G401.6 (cell line): Measurements from ENCODE around the gene CACNG5.

Source experiments
- FAIRE-seq: peaks from 2 replicates; lab custom pipeline; 2012; peaks lifted over from hg19 to GRCh38; lab: Jason Lieb, UNC

The CACNG5 gene

GRCh38 chr17:66826856-66827255, 8.1 kb upstream of the CACNG5 start:
- FAIRE-seq = no peak

- FAIRE-seq = no peak
Observed at GRCh38 chr17:66829386-66829864, 5.5 kb upstream of the CACNG5 start.

GRCh38 chr17:66829883-66830282, 5.0 kb upstream of the CACNG5 start:
- FAIRE-seq = no peak

GRCh38 chr17:66830451-66830850, 4.5 kb upstream of the CACNG5 start:
- FAIRE-seq = no peak

DNA sequence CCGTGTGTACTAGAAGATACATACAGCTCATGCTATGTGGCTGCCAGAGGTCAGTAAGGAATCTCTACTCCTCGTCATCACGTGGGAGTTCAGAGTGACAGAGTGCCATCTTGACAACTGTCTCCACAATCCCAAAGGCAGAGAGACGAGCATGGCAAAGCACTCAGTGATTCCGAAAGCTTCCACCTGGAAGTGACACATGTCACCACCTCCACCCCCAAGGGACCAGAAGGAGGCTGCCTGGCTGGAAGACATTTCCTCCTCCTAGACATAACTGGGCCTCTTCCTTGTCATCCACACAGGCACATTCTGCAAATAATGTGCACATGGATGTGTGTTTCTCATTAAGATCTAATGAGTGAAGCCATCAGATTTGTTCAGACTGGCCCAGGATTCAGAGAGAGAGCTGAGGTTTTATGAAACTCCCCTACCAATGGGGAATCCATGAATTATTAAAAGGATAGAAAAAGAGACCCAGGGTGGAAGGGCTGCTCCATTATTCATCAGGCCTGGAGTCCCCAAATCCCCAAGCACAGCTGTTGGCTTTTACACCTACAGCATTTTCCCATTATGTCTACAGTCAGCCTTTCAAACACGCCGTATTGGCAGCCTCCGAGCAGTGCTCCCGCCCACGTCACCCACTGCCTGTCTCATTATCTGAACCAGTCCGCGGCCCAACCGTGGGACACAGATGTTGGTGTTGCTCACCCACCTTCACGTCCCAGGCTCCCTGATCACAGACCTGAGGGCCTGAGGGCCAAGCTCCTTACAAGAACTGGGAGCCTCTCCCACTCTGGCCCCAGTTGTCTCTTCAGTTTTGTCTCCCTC, 3.3 kb upstream of the CACNG5 start:
- no peak for FAIRE-seq

DNA sequence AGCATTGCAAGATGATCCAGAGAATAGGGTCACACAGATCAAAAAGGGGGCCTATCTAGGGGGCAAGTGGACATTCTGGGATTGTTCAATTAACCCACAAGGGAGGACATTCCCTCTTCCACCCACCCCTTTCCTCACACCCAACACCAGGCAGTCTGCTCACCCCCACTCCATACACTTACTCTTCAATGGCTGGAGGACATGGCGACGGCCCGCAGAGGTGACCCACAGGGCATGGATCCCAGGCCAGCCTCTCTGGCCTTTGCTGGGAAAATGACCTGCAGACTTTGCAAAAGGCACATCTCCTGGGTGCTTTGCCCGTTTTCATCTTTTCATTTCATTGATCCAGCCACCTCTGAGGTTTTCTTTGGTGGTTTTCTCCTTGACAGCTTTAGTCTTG, 1.7 kb upstream of the CACNG5 start:
- no peak for FAIRE-seq

DNA sequence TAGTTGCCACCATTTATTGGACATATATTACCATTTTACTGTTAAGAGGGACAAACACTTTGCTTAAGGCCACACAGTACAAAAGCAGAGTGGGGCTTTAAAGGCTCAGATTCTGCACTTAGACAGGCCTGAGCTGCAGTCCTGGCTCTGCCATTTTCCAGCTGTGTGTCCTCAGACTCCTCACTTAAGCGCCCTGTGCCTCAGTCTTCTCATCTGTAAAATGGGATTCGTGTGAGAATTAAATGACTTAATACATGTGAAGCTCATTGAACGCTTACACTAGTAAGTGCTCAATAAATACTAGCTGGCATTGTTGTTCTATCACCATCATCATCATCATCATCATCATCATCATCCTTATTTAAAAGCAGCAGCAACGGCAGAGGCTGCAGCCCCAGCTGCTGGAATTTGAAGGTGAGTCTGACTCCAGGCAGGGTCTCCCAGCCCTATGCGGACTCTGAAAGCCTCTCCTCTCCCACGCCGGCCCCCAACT, 445 bp upstream of the CACNG5 start:
- FAIRE-seq = no peak

DNA sequence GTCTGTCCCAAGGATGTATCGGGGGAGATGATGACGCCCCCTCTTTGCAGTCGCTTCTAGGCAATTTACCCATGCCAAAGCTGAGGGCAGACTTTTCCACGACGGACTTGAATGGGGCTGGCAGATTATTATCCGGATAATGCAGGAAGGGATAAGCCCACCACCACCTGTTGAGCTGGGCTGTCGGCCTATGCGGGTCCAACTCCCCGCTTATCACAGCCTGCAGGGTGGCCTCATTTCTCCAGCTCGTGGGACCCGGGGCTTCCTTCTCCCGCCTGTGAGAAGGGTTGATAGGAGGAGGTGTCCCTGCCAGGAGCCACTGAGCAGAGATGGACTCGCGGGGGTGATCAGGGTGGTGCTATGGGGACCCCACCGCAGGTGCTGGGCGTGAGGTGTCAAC, 559 bp downstream of the CACNG5 start:
- no peak for FAIRE-seq

- no peak for FAIRE-seq
Observed at GRCh38 chr17:66836063-66837005, 1.4 kb downstream of the CACNG5 start.

DNA sequence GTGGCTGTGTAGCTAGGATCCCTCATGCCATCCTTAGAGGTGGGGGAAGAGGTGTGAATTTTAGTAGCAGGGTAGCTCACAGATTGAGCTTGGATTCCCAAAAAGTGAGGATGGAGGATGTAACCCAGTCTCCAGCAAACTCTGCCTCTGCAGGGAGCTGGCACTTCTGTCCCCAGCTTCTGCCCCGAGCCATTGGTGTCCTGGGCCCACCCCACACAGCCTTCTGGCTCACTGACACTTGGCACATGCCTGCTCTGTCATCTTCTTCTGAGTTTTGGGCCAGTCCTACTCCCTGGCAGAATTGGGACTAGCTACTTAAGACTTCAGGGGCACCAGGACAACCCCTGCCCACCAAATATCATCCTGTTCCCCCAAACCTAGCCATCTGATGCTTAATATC, 2.3 kb downstream of the CACNG5 start:
- FAIRE-seq = no peak

DNA sequence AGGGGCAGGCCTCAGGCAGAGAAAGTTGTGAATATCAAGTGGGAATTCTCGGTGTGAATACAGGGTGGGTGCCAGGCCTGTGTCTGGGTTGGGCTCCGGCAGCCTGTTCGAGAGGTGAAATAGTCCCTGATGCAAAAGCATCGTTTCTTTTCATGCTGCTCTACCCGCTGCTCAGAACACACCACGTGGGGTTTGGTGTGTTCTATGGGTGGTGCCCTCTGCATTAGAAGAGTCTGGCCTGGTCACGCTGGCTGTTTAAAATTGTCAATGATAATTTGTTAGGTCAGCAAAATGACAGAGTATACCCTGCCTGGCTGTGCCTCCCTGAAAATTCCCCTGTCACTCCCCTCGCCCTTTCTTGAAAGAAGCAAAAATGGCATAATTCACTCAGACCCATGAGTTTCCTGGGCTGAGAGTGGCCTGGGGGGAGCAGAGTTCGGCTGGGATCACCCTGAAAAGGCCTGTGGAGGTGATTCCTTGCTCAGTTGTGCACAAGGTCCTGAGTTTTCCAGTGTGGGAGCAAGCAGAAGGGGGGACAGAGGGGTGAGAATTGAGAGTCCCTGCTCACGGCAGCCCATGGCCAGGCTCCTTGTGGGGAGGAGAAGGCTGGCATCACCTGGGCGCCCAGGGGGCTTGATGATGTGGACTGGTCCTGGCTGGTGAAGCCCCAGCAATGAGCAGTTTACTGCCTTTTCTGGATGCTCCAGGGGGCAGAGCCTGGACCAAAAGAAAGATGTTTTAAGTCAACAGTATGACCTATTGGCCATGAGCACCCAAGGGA, 3.2 kb downstream of the CACNG5 start:
- no peak for FAIRE-seq

GRCh38 chr17:66839616-66840015, 4.7 kb downstream of the CACNG5 start:
- no peak for FAIRE-seq

DNA sequence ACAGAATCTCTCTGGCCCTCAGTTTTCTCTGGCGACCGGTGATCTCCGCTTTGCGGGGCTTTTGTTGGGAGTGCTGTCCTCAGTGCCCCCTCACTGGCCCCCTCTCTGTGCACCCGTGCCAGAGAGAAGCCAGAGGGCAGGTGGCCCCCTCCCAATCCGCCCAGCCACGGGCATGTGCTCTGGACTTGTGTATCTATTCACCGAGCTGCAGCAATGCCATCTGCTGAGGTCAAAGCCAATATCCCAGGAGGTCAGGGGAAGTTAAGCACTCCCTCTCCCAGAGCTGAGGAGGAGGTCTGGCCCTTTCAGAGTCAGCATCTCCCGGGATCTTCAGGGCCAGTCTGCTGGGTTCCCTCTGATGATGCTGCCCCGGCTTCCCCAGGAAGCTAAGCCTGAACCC, 5.1 kb downstream of the CACNG5 start:
- no peak for FAIRE-seq

DNA sequence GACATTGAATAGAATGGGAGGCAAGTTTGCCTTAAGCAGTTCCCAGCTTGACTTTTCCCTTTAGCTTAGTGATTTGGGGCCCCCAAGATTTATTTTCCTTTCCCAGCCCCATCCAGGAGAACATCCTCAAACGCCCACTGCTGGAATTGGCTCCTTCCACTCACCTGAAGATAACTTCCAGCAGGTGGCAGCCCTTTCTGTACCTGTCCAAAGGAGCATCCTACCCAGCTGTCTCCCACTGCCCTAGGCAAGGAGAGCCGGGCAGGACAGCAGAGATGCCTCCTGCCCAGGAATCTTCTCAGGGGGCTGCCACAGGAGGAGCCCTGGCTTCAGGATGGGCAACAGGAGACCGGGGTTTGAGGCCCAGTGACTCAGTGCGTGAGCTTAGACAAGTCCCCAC, 6.4 kb downstream of the CACNG5 start:
- FAIRE-seq = no peak

GRCh38 chr17:66841744-66842143, 6.8 kb downstream of the CACNG5 start:
- FAIRE-seq = no peak

GRCh38 chr17:66842505-66842904, 7.6 kb downstream of the CACNG5 start:
- FAIRE-seq = no peak

GRCh38 chr17:66842959-66843358, 8.0 kb downstream of the CACNG5 start:
- no peak for FAIRE-seq

GRCh38 chr17:66843627-66844026, 8.7 kb downstream of the CACNG5 start:
- no peak for FAIRE-seq

DNA sequence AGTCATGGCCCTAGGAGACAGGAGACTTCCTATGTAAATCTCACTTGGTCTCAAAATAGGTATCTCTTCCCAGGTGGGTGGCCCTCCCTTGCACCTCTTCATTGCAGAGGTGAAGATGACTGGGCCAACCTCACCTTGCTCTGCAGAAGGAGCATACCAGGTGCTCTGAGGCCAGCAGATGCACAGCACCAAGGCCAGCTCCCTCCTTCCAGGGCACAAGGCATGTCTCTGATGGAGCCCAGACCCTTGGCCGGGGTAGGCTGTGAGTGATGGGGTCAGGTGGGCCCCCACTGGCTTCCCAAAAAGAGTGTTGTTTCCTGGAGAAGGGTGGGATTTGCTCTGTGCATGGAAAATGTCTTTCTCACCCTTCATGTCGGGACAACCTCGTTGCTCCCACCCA, 12.8 kb downstream of the CACNG5 start:
- FAIRE-seq = no peak

DNA sequence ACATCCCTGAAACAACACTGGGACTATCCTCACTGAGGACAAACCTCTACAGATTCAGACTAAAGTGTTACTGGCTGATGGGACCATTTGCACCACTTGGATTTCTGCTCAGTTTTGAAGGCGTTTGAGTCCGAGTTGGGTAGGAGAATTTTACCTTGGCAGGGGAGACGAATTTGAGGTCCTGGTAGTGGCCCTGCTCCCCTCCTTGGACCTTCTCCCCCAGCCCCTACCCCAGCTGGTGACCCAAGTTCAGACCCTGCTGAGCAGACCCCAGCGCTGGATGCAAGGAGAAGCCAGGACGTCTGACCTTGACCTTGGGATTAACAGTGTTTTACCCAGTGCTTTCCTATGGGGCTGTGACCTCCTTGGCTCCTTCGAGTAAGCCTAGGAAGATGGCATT, 13.6 kb downstream of the CACNG5 start:
- no peak for FAIRE-seq

DNA sequence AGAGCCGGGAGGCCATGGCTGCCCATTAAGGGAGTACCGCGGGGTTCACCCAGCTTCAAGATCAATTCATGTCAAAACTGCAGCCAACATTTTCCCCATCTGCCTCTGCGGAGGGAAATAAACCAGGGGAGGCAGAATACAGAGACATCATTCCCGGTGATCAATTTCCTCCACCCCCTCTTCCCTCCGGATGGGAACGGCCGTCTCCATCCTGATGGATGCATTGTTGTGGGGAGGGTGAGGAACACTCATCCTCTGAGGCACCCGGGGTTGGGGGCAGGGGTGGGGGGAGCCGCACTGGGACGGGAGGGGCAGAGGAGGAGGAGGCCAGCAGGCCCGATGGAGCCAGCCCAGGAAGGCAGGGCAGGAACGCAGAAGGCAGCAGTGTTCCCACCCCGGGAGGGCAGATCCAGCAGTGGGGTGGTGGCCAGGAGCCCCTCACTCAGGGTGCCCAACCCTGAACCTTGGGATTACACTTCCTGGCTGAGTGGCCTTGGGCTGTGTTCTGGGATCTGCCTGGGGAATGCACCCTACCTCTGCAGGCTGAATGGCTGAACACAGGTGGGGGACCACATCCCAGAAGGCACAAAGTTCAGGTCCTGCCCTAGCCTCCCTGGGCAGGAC, 14.2 kb downstream of the CACNG5 start:
- no peak for FAIRE-seq
